Hippocampal formation (tissue), 2 donors: ENCODE measurements around the gene PITPNC1.
"Not testable (repeated sequence)": the region's sequence is repeated elsewhere in the genome, so short reads cannot be mapped to it uniquely, and the experiment has no call there.

Experiments used
- DNase-seq, 2 donors: peaks; one replicate each; lab custom pipeline; 2025; lab: John Stamatoyannopoulos, UW

PITPNC1 gene

DNA sequence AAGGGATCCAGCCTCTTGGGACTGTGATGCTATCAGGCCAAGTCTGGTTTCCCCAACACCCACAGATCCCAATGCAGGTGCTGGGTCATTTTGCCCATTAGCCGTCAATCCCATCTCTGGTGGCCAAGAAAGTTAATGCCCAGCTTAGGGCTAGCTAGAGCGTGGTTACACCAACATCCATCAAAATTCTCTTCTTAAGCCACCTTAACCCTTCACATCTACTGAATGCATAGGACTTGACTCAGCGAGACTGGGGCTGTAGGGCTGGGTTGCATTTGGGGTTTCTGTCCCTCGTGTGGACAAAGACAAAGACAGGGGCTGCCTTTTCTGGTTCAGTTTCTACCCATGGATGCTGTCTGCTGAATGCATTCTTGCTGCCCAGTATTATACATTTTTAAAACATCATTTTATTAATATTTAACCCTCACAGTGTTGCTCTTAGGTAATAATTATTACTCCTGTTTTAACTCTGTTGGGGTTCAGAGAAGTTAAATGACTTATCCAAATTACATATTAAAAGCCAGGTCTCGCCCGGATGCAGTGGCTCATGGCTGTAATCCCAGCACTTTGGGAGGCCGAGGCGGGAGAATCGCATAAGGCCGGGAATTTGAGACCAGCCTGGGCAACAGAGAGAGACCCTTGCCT lies 199.5 kb downstream of the PITPNC1 start:
- no peak for DNase-seq

DNA sequence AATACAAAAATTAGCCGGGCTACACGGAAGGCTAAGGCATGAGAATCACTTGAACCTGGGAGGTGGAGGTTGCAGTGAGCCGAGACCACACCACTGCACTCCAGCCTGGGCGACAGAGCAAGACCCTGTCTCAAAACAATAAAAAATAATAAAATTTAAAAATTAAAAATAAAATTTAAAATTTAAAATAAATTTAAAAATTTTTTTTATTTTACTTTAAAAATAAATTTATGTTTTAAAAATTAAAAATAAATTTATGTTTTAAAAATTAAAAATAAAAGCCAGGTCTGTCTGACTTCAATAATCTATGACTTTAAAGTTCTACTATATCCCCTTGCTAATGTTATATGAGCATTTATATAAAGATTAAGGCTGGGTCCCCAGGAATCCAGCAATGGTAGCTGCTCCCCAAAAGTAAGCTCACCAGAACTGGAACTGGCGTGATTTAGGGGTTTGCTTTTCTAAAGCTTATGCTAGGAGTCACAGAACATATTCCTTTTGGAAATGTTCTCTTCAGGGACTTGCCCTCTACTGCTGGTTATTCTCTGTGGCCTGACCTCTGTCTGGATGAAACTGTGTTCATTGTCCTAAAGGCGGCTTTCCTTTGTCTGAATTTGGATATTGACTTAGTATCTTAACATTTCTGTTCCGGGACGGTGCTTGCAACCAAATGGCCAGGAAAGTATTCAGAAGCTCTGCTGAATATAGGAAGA lies 200.5 kb downstream of the PITPNC1 start:
- DNase-seq: no peak

- no peak for DNase-seq
These were observed 201.0 kb downstream of the PITPNC1 start for GRCh38 chr17:67578142-67578457.

DNA sequence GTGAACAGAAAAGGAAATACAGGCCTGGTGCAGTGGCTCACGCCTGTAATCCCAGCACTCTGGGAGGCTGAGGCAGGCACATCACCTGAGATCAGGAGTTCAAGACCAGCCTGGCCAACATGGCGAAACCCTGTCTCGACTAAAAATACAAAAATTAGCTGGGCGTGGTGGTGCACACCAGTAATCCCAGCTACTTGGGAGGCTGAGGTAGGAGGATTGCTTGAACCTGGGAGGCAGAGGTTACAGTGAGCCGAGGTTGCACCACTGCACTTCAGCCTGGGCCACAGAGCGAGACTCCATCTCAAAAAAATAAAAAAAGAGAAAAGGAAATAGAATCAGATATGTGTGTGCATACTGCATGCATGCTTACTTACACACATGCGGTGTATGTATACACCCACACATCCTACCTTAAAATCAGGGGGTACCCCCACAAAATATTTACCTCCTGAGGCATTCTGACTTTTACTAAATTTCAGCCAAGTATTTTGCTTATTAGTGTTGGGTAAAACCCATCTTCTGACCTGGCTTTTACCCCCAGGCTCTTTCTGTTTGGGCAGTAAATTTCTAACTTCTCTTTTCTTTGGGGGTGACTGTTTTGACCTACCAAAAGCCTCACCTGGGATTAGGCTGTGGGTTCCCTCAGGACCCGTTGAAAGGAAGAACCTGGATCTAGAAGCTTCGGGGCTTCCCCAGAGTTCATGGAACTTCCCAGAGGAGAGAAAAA lies 201.8 kb downstream of the PITPNC1 start:
- DNase-seq: not testable (repeated sequence)

GRCh38 chr17:67582673-67583081 lies 205.6 kb downstream of the PITPNC1 start:
- DNase-seq: no peak

DNA sequence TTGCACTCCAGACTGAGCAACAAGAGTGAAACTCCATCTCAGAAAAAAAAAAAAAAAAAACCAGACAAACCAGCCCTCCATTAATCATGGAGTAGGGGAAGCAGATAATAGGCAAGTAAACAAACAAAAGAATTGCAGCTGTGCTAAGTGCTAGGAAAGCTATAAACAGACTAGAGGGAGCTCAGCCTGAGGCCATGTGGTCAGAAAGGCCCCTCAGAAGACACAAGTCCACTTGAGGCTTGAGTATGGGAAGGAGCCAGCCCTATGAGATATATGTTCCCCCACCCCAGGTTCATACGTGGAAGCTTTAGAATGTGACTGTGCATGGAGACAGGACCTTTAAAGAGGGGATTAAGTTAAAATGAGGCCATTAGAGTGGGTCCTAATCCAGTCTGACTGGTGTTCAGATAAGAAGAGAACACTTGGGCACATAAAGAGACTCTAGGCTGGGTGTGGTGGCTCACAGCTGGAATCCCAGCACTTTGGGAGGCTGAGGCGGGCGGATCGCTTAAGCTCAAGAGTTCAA lies 208.1 kb downstream of the PITPNC1 start:
- no peak for DNase-seq

GRCh38 chr17:67588326-67588725 lies 211.2 kb downstream of the PITPNC1 start:
- no peak for DNase-seq

DNA sequence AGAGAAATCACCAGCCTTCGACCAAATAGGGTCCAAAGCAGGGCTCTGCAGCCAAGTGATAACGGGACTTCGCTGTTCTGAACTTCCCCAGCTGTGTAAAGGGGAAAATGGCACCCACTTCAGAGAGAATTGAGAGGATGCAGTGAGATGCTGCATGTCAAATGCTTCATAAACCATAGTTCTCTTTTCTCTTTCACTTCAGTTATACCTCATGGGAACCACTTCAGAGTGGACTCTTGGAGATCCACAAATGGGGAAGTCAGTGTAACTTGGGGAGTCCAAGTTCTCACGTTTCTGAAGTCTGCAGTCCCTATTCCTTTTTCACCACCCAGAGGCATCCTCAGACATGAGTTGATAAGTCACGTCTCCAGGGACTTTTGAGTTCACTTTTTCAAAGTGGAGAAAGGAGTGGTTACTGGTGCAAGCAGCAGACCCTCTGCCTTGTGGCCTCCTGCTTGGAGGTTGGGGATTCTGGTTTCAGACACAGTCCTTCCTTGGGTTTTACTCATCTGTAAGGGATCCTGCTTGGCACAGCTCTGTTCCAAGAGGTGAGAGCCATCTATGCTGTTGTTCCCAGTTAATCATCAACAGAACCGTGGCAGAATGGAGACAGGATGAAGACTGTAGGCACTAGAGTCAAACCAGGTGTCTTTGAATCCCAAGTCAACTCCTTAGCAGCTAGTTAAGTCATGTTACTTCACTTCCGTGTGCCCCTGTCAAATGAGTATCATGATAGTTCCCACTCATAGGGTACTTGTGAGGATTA lies 217.2 kb downstream of the PITPNC1 start:
- no peak for DNase-seq

DNA sequence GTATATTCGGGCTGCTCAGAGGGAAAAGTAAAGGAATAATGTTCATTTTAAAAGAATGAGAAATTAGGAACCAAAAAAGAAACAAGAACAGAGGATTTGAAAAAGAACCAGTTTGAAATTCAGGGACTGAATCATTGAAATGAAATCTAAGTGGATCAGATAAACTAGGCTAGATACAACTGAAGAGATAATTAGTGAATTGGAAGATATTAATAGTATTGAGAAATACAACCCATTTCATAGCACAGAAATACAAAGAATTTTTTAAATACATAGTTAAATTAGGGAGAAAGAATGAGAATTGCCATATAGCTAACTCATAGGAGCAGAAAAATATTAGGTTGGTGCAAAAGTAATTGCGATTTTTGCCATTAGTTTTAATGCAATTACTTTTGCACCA lies 223.3 kb downstream of the PITPNC1 start:
- DNase-seq: no peak

DNA sequence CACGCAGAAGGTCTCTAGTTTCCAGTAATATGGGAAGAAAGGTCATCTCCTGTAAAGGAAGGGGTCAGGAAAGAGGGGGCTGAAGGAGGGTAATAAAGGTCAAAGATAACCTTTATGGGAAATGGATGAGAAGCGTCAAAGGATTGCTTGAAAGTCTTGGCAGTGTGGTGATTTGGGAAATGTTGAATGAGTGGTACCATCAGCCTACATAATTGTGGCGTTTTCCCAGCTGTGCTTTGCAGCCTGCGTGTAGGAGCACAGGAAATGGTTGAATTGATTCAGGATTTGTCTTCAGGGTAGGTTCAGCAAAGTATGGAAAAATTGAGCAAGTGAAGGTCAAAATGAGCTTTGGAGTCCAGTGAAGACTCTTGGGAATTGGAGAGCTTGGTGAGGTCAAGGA lies 224.8 kb downstream of the PITPNC1 start:
- no peak for DNase-seq

DNA sequence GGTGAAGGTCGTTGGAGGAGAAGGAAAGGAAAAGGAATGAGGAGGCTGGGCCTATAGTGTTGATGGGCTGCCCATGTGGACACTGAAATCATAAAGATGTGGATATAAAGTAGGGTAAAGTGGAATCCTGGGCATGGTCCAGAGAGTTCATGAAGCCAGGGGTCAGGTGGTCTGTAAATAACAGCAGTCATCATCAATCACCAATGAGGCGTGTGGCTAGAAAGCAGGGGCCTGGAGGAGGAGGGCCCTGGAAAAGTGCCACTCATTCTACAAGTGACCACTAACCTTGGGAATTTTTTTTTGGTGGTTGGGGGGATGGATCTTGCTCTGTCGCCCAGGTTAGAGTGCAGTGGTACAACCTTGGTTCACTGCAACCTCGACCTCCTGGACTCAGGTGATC lies 225.4 kb downstream of the PITPNC1 start:
- DNase-seq: no peak

DNA sequence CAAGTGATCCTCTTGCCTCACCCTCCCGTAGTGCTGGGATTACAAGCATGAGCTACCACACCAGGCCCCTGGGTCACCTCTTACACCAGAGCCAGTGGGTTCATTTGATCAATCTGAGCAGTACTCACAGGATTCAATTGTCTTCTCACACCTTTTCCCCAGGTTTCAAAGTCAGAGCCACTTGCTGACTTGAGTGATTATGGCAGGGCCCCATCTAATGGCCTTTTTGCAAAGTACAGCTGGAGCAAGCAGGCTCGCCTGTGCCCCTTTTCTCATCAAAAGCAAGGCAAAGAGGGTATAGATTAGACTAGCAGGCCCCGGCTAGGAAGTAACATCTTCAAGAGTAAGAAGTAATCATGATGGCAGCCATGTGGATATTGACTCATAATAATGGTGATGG lies 225.9 kb downstream of the PITPNC1 start:
- no peak for DNase-seq

DNA sequence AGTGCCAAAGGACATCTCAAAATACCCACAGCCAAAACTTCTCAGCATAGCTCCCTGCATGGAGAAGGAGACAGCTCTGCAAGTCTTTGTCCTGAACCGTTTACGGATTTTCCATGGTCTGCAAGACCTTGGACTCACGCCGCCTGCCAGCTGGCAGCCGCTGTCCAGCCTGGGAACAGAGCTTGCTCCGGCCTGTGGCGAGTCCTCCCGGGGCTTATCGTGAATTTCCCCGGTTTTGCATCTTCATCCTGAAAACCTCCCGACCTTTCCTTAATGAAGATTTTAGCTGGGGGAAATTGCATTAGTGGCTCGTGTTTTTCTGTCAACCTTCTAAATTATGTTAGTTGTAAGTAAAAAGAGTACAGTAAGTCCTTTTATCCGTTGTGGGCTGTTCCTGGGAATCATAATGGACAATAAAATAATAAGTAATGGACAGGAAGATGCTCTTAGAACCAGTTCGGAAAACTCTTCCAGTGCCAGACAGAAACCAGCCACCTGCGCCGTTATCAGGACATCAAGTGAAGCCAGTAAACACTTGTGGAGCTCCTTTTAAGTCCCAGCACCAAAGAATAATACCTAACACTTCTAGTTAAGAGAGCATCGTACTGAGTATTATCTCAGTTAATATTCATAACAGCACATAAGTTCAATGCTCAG lies 228.3 kb downstream of the PITPNC1 start:
- DNase-seq: peak in 1 of 2 donors; percentile 20

DNA sequence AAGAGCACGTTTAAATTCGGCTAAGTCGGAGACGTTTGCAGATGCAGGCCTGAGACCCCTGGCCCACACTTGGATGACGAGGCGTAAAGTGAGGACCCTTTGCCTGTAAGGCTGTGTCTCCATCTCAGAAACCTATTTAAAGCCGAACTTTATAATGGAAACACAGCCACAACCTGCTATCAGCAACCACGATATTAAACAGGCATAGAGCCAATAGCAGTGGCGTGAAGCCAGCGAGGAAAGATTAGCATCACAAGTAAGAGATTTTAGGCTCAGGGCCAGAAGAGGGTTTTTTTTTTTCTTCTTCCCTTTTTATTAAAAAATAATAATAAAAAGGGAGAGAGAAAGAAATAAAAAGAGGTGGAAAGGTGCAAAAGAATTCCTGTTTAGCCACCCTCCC lies 229.4 kb downstream of the PITPNC1 start:
- no peak for DNase-seq

- DNase-seq: no peak
These were observed 230.0 kb downstream of the PITPNC1 start for GRCh38 chr17:67606896-67607604.

DNA sequence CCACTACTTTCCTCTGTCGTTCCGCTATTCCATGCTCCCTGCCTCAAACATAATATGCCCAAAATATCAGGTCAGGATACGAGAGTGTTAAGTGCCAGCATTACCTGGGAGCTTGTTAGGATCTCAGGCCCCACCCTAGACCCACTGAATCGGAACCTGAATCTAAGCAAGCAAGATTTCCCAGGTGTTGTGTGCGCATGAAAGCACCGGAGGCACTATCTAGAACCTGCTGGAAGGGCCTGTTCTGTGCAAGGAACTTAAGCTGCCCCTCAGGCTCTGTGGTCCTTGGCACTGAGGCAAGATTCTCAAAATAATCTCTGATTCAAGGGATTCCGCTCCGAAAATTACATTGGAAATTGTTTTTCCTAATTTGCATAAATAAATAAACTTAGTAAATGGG lies 233.0 kb downstream of the PITPNC1 start:
- DNase-seq: no peak

- no peak for DNase-seq
These were observed 236.9 kb downstream of the PITPNC1 start for GRCh38 chr17:67613961-67614360.

GRCh38 chr17:67615011-67615561 lies 238.0 kb downstream of the PITPNC1 start:
- DNase-seq: peak in 1 of 2 donors; percentile 24

GRCh38 chr17:67615736-67616135 lies 238.7 kb downstream of the PITPNC1 start:
- no peak for DNase-seq

- DNase-seq: no peak
These were observed 240.3 kb downstream of the PITPNC1 start for GRCh38 chr17:67617304-67617899.
